GM18517 (cell line): ENCODE results near the gene PXDN.

Experiments
- ATAC-seq: cut with Tn5 transposase; IDR thresholded peaks from one replicate; pipeline ENCODE4 v1.9.1; 2021; ENCODE audit warnings: mild to moderate bottlenecking, moderate library complexity; ENCODE audit not compliant: unreplicated experiment

PXDN gene

GRCh38 chr2:1640301-1641135 is 103.8 kb downstream of the PXDN start:
- no peak for ATAC-seq

DNA sequence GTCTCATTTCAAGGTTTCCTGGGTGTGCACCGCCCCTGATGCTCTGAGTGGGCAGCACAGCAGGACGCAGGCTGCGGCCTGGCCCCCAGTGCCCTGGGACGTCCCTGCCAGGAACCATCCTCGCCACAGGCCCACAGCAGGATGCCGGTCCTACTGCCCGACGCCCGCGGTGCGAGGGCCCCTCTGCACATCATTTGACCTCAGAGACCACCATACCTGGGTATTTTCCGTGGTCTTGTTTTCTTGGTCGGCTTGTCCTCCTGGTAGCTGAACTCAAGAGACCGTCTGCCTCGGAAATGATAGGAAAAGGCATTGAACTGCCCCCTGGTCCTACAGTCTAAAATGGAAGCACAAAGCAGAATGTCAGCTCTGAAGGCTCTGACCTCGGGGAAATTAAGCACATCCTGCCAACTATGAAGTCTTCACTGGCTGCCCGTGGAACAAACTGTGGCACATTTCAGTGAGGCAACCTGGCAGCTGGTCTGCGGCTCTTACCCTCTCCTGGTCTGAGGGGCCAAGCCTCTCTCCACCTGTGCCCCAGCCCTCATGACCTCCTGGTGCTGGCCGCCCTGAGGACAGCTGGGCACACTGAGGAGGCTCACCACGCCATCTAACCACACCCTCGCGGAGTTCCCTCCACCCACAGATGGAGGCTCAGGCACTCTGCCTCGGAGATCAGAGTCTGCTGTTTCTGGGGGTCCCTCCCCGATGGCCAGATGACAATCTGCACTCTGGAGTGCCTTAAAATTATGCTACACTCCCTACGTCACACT is 105.0 kb downstream of the PXDN start:
- ATAC-seq = no peak

- no peak for ATAC-seq
Measured at GRCh38 chr2:1638281-1638860, 105.9 kb downstream of the PXDN start.

GRCh38 chr2:1636791-1637415 is 107.4 kb downstream of the PXDN start:
- no peak for ATAC-seq

DNA sequence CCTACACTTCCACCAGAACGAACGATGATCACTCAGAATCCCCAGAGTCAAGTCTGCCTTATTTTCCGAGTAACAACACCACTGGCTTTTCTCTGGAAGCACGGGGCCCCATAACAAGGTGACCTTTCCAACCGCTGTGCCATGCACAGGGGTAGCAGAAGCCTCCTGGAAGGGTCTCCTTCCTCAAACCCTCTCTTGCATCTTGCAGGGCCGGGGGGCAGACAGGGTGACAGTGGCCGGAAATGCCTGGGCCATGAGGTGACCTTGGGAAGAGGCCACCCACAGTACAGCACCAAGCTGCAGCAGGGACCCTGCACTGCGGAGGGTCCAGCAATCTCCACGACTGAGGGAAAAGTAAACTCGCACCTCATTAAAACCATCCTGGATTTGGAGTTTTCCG is 108.5 kb downstream of the PXDN start:
- no peak for ATAC-seq

- ATAC-seq = no peak
Measured at GRCh38 chr2:1634681-1635341, 109.5 kb downstream of the PXDN start.

- no peak for ATAC-seq
Measured at GRCh38 chr2:1633936-1634587, 110.3 kb downstream of the PXDN start.

- no peak for ATAC-seq
Measured at GRCh38 chr2:1633092-1633671, 111.1 kb downstream of the PXDN start.

- no peak for ATAC-seq
Measured at GRCh38 chr2:1632510-1632909, 111.8 kb downstream of the PXDN start.

DNA sequence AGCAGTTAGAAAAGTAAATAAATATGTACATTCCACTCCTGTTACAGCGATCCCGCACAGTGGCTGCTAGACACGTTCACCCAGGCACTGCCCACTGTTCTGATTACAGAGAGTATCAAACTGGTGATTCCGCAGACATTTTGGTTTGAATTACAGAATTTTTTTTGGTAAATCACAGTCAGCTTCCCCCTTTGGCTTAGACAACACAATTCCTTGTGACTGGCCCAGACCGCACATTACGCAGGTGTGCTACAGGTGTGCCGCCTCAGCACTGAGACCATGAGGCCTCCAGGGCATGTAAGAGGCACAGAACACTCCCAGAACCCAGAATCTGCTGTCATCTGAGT is 112.3 kb downstream of the PXDN start:
- ATAC-seq = no peak

- no peak for ATAC-seq
Measured at GRCh38 chr2:1631292-1632001, 112.9 kb downstream of the PXDN start.

- ATAC-seq = no peak
Measured at GRCh38 chr2:1628893-1629292, 115.4 kb downstream of the PXDN start.

DNA sequence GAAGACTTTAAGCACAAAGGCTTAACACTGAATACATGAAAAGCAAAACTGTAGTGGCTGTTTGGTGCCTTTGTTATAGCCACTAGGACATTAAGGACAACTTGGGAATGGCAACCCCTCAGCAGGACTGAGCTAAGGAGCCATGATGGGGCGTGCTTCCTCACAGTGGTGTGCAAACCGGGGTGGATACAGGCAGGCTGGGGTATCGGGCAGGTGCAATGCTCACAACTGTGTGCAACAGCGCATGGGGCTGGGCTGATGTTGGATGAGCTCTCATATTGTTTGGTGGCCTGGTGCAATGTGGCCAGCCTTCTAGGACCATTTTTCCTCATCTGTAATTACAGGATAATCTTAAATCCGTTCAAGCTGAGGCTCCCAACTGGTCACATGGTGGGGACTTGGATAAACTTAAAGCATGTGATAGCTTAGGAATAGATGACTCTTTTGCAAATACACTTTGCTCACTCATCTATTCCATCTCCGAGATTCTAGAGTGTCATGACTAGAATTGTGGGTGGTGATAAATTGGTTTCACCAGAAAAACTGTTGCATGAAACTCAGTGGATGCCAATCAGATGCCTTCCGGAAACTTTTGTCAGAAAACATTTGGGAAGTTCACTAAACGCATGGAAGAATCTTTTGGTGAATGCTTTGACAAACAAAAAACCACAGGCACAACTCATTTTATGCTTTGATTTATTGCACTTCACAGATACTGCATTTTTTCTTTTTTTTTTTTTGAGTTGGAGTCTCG is 116.5 kb downstream of the PXDN start:
- ATAC-seq = no peak

DNA sequence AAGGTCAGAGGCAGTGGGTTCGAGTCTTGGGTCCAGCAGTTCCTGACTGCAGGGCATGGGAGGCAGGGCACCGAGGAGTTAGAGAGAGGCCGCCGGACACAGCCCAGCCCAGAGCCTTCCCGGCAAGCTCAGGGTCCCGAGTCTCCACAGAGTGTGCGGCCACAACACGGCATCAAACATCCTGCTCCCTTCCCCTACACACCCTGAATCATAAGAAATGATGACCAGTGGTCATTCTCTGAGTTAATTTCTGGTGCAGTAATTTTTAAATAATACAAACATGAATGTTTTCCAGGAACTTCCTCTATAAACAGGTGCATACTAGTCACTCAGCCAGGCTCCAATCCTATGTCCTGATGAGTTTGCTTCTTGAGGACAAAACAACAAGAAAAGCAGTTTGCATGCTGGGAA is 118.0 kb downstream of the PXDN start:
- ATAC-seq = no peak

GRCh38 chr2:1625281-1626001 is 118.9 kb downstream of the PXDN start:
- no peak for ATAC-seq

DNA sequence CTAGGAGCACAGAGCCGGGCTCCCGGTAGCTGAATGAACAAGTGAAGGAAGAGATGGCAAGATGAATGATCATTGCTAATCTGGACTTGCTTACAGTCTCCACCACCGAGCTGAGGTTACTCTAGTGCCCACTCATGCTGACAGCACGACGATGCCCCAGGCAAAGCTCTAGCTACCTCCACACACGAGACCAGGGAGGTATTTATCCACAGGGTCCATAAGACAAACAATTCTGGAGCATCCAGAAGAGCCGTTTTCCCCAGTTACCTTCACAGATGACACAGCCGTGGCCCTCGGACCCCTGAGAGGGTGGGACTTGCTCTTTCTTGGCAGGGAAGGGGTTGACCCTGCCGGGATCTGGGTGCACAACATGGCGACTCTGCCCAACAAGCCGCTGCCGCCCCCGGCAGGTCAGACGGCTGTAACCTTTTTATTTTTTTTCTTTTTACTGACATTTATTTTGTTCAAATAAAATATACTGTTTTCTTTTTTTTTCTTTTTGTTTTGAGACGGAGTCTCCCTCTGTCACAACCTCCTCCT is 120.3 kb downstream of the PXDN start:
- ATAC-seq = no peak

DNA sequence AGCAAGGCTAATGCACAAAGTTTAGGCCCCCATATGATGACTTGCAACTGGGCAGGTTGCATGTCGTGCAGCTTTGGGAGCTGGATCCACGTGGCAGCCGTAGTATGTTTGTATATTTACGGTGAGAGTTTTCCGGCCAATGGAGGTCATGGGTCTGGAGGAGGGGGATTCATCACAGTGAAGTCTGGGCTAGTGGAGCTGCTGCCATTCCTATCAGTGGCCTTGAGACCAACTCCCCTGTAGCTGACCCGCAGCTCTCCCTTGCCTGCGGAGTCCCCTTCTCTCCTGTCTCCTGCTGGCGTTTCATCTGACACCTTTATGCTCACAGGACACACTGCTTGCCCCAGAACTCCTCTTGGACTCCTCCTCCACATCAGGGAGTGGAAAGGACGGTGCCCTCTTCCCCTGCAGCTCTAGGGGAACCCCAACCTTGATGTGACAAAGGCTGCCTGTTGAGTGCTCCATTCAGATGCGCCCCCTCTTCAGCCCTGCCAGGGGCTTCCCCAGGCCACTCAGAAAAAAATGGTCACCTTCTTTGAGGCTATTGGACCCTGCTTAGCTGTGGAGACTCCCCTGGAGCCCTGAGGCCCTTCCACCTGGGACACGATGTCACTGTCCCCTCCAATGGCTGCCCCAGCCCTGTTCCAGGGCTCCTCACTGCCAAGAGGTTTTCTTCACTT is 121.7 kb downstream of the PXDN start:
- ATAC-seq = no peak
